GM18951 (cell line): ENCODE results near the gene SDK1.

Experiments used
- POLR2A ChIP-seq: IDR thresholded peaks from 4 replicates; pipeline ENCODE4 v1.6.1; 2011; ENCODE audit warnings: mild to moderate bottlenecking; ENCODE audit not compliant: insufficient read length, insufficient read depth; ENCODE audit errors: extremely low read depth
- in situ Hi-C: fragments of 300-500 bp; cut with MboI; formaldehyde crosslinking; loops from one replicate; pipeline ENCODE4 v1.12.0; 2022; ENCODE audit warnings: low sequenced_read_pairs, mixed read lengths, inconsistent platforms; ENCODE audit not compliant: unreplicated experiment

The SDK1 gene

GRCh38 chr7:3598854-3599253, 297.8 kb downstream of the SDK1 start:
- in situ Hi-C loops: no loop called here
- no peak for TF ChIP-seq POLR2A

GRCh38 chr7:3605222-3605621, 304.2 kb downstream of the SDK1 start:
- no peak for TF ChIP-seq POLR2A
- in situ Hi-C loops: no loop called here

- TF ChIP-seq POLR2A: no peak
- in situ Hi-C loops: no loop called here
Measured at GRCh38 chr7:3606436-3606835, 305.4 kb downstream of the SDK1 start.

GRCh38 chr7:3607847-3608246, 306.8 kb downstream of the SDK1 start:
- in situ Hi-C loops: no loop called here
- no peak for TF ChIP-seq POLR2A

- TF ChIP-seq POLR2A: no peak
- in situ Hi-C loops: no loop called here
Measured at GRCh38 chr7:3616306-3616705, 315.3 kb downstream of the SDK1 start.

- TF ChIP-seq POLR2A: no peak
- in situ Hi-C loops: no loop called here
Measured at GRCh38 chr7:3630081-3630480, 329.0 kb downstream of the SDK1 start.

- no peak for TF ChIP-seq POLR2A
Measured at GRCh38 chr7:3634396-3634795, 333.3 kb downstream of the SDK1 start.

GRCh38 chr7:3636131-3636860, 335.2 kb downstream of the SDK1 start:
- in situ Hi-C loops: no loop called here
- TF ChIP-seq POLR2A: no peak

More at GRCh38 chr7:3634396-3634795, 333.3 kb downstream of the SDK1 start:
- in situ Hi-C loops: no loop called here

GRCh38 chr7:3639253-3639652, 338.2 kb downstream of the SDK1 start:
- TF ChIP-seq POLR2A: no peak
- in situ Hi-C loops: no loop called here

GRCh38 chr7:3641582-3641981, 340.5 kb downstream of the SDK1 start:
- in situ Hi-C loops: no loop called here
- TF ChIP-seq POLR2A: no peak

GRCh38 chr7:3643091-3643490, 342.0 kb downstream of the SDK1 start:
- in situ Hi-C loops: no loop called here
- TF ChIP-seq POLR2A: no peak

GRCh38 chr7:3648276-3648675, 347.2 kb downstream of the SDK1 start:
- in situ Hi-C loops: no loop called here
- no peak for TF ChIP-seq POLR2A

- in situ Hi-C loops: no loop called here
- TF ChIP-seq POLR2A: no peak
Measured at GRCh38 chr7:3649250-3649649, 348.2 kb downstream of the SDK1 start.

- in situ Hi-C loops: no loop called here
Measured at GRCh38 chr7:3649678-3650440, 348.8 kb downstream of the SDK1 start.

More at GRCh38 chr7:3649678-3650440, 348.8 kb downstream of the SDK1 start:
- TF ChIP-seq POLR2A: no peak
